ENCODE data around the gene RALY. TPM values are rescaled to one million over a fixed set of nuclear protein-coding genes. Genes with fewer than 3 reads are reported as not detected.

Gene RALY
- total RNA-seq, 1 donor from 2014 or later, result 105 TPM

Small RNAs within 50 kb of the gene (microRNA-seq; reads per million reads assigned to microRNA genes)
- gene MIR4755, result not detected

Other genes starting within 250 kb of the RALY start
- gene CHMP4B, start 182.6 kb upstream of the RALY start, total RNA-seq, result 101 TPM
- 39.0 TPM for gene EIF2S2, start 118.3 kb downstream of the RALY start, total RNA-seq
- 18.9 TPM for gene ASIP, start 247.5 kb downstream of the RALY start, total RNA-seq

Data from Right ventricle myocardium superior (tissue), 1 donor.